Cerebellar cortex (tissue), 1 donor: ENCODE data around the gene POLR3E.
"Not testable (repeated sequence)": the region's sequence is repeated elsewhere in the genome, so short reads cannot be mapped to it uniquely, and the experiment has no call there.

ENCODE experiments used
- DNase-seq: peaks from one replicate; pipeline ENCODE4 v3.0.0-alpha.2; 2015; ENCODE audit warnings: low spot score

Gene POLR3E

DNA sequence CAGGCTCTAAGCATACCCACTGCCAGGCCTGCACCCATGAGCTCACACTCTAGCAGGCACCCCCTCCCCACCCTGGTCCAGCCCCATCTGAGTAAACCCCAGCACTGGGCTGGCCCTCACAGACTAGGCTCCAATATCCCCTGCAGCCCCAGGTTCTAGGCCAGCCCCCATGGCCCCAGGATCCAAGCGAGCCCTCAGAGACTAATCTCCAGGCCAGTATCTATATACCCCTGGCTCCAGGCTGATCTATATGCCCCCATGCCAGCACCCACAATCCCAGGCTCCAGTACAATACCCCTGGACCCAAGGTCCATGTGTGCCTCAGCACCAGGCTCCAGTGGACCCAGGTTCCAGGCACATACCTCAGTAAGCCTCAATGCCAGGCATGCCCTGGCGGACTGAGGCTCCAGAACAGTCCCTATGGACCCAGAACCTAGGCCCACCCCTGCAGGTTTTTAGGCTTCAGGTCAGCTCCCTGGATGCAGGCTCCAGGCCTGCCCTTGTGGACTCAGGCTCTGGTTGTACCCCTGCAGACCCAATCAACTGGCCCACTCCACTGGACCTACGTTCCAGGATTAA lies 38.5 kb downstream of the POLR3E start:
- DNase-seq, result no peak

- DNase-seq, result no peak
Measured at GRCh38 chr16:22336581-22336980, 39.4 kb downstream of the POLR3E start.

GRCh38 chr16:22337045-22337444 lies 39.8 kb downstream of the POLR3E start:
- DNase-seq, result no peak

DNA sequence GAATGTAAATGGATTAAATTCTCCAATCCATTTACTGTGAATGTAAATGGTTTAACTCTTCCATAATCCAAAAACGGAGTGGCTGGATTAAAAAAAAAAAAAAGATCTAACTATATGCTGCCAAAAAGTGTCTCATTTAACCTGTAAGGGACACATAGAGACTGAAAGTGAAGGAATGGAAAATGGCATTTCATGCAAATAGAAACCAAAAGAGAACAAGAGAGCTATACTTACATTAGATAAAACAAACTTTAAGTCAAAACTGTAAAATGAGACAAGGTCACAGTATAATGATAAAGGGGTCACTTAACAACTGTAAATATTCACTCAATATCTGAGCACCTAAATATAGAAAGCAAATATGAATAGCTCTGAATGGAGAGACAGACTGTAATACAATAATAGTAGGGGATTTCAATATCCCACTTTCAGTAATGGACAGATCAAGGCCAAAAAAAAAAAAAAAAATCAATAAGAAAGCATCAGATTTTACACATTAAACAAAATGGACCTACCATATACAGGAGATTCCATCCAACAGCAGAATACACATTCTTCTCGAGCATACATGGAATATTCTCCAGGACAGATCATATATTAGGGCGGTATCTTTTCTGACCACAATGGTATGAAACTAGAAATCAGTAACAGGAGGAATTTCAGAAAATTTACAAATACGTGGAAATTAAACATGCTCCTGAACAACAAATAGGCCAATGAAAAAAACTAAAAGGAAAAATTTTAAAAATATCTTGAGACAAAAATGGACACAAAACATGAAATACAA lies 40.8 kb downstream of the POLR3E start:
- no peak for DNase-seq

GRCh38 chr16:22340945-22341344 lies 43.7 kb downstream of the POLR3E start:
- DNase-seq, result no peak

DNA sequence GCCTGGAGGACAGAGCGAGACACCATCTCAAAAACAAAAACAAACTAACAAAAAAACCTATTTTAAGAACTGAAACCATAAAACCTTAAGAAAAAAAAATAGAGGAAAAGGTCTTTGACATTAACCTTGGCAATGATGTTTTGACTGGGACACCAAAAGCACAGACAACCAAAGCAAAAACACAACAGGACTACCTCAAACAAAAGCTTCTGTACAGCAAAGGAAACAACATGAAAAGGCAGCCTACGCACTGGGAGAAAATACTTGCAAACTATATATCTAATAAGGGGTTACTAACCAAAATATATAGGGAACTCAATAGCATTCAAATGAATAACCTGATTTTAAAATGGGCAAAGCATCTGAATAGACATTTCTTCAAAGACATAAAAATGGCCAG lies 44.9 kb downstream of the POLR3E start:
- DNase-seq, result no peak

GRCh38 chr16:22346483-22346882 lies 49.3 kb downstream of the POLR3E start:
- DNase-seq, result no peak

DNA sequence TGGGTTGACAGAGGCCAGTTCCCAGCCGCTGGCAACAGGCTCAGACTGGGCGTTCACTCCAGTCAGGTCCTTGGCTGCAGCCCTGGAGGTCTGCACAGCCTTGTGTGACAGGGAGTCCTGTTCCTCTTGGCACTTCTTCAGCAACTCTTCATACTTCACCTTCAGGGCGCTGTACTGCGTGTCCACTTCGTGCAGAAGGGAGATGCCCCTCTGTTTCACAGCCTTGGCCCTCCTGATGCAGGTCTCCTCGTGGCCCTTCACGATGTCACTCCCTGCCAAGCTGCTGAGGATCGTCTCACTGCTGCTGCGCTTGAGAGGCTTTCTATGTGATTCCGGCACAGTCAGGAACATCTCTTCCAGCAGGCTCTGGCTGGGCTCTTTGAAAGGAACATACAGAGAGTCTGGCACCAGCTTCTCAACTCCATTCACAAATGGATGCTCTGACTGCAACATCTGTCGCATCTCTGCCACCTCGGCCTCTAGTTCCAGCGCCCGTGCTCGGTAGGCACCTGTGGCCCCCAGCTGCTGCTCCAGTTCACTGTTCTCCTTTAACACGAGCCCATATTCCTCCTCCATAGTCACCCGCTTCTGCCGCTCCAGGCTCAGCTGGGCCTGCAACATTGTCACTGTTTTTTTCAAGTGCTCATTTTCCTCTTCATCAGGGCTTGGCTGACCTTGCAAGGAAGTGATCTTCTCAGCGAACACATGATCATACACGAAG lies 50.1 kb downstream of the POLR3E start:
- peak; percentile 48 for DNase-seq

DNA sequence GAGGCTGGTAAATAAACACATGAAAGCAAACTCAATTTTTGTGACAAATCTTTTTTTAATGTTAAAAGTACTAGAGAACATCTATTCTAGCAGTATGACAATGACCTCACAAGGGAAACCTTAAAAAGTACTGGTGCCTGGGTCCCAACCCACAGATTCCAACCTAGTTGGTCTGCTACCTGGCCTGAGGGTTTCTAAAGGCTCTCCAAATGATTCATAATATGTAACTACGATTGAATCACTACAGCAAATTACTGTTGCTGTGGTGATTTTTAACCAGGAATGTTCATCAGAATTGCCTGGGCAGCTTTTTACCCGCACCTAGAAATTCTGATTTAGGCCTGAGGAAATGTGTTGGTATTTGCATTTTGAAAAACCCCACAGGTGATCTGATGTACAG lies 51.1 kb downstream of the POLR3E start:
- DNase-seq, result no peak

DNA sequence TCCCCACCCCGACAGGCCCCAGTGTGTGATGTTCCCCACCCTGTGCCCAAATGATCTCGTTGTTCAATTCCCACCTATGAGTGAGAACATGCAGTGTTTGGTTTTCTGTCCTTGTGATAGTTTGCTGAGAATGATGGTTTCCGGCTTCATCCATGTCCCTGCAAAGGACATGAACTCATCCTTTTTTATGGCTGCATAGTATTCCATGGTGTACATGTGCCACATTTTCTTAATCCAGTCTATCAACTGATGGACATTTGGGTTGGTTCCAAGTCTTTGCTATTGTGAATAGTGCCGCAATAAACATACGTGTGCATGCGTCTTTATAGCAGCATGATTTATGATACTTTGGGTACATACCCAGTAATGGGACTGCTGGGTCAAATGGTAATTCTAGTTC lies 53.8 kb downstream of the POLR3E start:
- DNase-seq, result not testable (repeated sequence)

- no peak for DNase-seq
Measured at GRCh38 chr16:22352140-22352539, 54.9 kb downstream of the POLR3E start.

- no peak for DNase-seq
Measured at GRCh38 chr16:22352723-22353122, 55.5 kb downstream of the POLR3E start.

GRCh38 chr16:22353191-22353919 lies 56.1 kb downstream of the POLR3E start:
- no peak for DNase-seq

GRCh38 chr16:22353933-22354541 lies 56.8 kb downstream of the POLR3E start:
- DNase-seq, result no peak

- DNase-seq, result no peak
Measured at GRCh38 chr16:22355487-22355908, 58.3 kb downstream of the POLR3E start.

DNA sequence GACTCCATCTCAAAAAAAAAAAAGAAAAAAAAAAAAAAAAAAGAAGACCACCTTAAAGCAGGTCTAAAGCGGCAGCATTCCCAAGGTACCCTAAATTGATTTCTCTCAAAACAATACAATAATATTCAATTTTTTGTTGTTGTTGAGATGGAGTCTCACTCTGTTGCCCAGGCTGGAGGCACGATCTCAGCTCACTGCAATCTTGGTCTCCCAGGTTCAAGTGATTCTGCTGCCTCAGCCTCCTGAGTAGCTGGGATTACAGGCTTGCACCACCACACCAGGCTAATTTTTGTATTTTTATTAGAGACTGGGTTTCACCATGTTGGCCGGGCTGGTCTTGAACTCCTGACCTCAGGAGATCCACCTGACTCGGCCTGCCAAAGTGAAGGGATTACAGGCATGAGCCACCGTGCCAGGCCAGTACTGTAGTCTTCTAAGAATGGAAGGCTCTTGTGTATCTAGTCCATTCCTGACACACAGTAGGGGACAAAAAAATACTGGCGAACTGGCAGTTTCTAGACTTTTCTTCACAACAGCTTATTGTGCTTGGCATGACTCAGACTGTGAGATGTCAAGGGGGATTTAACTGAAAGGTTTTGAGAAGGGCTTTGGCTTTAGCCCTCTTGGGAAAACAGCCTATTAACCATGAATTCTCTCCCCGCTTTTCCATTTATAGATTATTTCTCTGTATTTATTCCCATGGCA lies 59.9 kb downstream of the POLR3E start:
- DNase-seq, result no peak

GRCh38 chr16:22357635-22357971 lies 60.4 kb downstream of the POLR3E start:
- DNase-seq, result no peak

GRCh38 chr16:22358000-22358399 lies 60.8 kb downstream of the POLR3E start:
- DNase-seq, result no peak

DNA sequence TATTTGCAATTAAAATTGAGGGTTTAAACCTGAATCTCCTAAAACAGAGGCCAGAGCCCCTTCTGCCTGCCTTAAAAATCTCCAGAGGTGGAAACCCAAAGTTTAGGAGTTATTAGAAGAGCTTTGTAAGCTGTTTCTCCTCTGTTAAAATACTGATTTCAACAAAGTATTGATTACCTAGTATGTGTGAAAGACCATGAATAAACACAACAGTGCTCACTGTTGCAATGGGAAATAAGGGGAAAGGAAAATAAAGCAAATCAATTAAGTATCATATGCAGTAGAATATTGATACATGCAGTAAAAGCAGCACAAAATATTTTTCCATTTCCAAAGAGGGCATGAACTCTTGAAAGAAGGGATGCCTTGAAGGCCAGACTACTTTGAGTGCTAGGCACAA lies 62.5 kb downstream of the POLR3E start:
- no peak for DNase-seq

DNA sequence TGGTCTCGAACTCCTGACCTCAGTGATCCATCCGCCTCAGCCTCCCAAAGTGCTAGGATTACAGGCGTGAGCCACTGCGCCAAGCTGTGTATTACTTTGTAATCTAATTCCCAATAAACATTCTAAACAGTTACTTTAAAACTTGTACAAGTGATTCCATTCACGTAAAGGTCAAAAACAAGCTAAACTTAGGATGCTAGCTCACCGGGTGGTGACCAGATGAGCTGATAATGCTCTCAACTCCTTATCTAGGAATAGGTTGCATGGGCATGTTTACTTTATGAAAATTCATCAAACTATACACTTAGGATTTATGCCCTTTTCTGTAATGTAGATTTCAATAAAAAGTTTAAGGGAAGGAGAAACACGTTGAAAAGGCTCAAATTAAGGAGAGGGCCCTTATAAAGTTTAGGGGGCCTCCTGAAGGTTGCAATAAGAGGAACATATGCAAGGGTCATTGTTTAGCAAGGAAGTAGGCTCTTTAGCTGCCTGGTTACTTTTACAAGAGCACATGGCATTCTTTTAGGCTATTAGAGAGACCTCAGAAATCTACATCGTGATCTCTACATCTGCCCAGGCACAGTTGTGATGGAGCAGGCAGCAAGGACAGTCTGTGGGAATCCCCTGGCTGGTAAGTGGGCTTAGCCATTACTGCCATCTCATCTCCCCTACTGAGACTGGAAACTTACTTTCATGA lies 63.9 kb downstream of the POLR3E start:
- DNase-seq, result no peak

- DNase-seq, result no peak
Measured at GRCh38 chr16:22364241-22364640, 67.0 kb downstream of the POLR3E start.
